Psoas muscle (tissue), 8 donors: Measurements from ENCODE around the gene CCDC47. TPM values are rescaled to one million over a fixed set of nuclear protein-coding genes. Genes with fewer than 3 reads are reported as not detected.

ENCODE experiments used
- ATAC-seq, 4 donors: fragments of 200-7000 bp; cut with Tn5 transposase; one replicate each; pipeline ENCODE4 v1.9.1; 2020; ENCODE audit warnings: moderate library complexity in 3 of 4, mild to moderate bottlenecking in 2 of 4
- DNase-seq, 2 donors: peaks; one replicate each; pipeline ENCODE4 v3.0.0-alpha.2; 2020
- H3K27ac ChIP-seq: fragments of 200-600 bp; one replicate; pipeline ENCODE4 v1.8.0; 2022
- H3K27me3 ChIP-seq, 3 donors: fragments of 200-600 bp in 1 of 3; one replicate each; pipeline versions ENCODE4 v1.6.1 to v1.8.0; 2013 to 2022; ENCODE audit warnings: low read length in 2 of 3, mild to moderate bottlenecking in 2 of 3, moderate library complexity in 1 of 3; ENCODE audit not compliant: insufficient read depth in 3 of 3
- H3K36me3 ChIP-seq, 2 donors: fragments of 200-600 bp in 1 of 2; one replicate each; pipeline versions ENCODE4 v1.6.1 to v1.8.0; 2013 to 2022; ENCODE audit warnings: low read depth in 1 of 2, mild to moderate bottlenecking in 1 of 2, moderate library complexity in 1 of 2; ENCODE audit not compliant: insufficient read depth in 1 of 2
- H3K4me1 ChIP-seq: fragments of 200-600 bp; one replicate; pipeline ENCODE4 v1.8.0; 2022
- H3K4me3 ChIP-seq: fragments of 200-600 bp; one replicate; pipeline ENCODE4 v1.8.0; 2022; ENCODE audit warnings: mild to moderate bottlenecking
- H3K9me3 ChIP-seq: fragments of 200-600 bp; one replicate; pipeline ENCODE4 v1.8.0; 2022
- CTCF ChIP-seq: fragments of 200-600 bp; IDR thresholded peaks from one replicate; pipeline ENCODE4 v1.8.0; 2022; ENCODE audit warnings: antibody characterized with exemption
- WGBS, 3 donors: extraction: QIAGEN DNeasy Blood & Tissue Kit; methylation state at CpG; one replicate each; pipeline versions ENCODE4 v1.1.6 to v1.1.7; 2013; 5-methylcytosine and 5-hydroxymethylcytosine counted together
- intact Hi-C, 2 donors: fragments of 100-400 bp; cut with DNase I; formaldehyde crosslinking; loops; one replicate each; pipeline versions ENCODE4 v1.11.0 to v1.14.2; 2022
- polyA plus RNA-seq, 3 donors: library from polyadenylated mRNA; stranded (reverse); fragments of 200-250 nt; gene quantifications; one replicate each; pipeline ENCODE4 v1.2.3, GENCODE V29; 2013
- total RNA-seq, 4 donors: library from RNA; stranded (reverse); fragmentation: NEBNext Ultra II Directional in 2 of 4; extraction: Animal tissue kit (Norgen Biotek cat#: 25700) in 2 of 4; gene quantifications; one replicate each; pipeline versions ENCODE4 v1.2.1 to v1.2.4, GENCODE V29; 2021 to 2023
- donor health status: healthy with polysubstance abuse.
- donor health status: DM: no; HTN: no; CAD: no; lungs with moderate emphysema.
- donor health status: Bipolar disorder and iron deficiency.
- donor health status: healthy.
- donor health status: DM: yes; HTN: yes; CAD: no.
- donor health status: DM: no; HTN: no; CAD: no.
- donor health status: DM: no; HTN: no; CAD: no.
- donor health status: DM: yes; HTN: yes; CAD: no.

CCDC47 gene
- total and polyA plus RNA-seq, 7 donors: 61.7 to 138 (median 119) TPM

DNA sequence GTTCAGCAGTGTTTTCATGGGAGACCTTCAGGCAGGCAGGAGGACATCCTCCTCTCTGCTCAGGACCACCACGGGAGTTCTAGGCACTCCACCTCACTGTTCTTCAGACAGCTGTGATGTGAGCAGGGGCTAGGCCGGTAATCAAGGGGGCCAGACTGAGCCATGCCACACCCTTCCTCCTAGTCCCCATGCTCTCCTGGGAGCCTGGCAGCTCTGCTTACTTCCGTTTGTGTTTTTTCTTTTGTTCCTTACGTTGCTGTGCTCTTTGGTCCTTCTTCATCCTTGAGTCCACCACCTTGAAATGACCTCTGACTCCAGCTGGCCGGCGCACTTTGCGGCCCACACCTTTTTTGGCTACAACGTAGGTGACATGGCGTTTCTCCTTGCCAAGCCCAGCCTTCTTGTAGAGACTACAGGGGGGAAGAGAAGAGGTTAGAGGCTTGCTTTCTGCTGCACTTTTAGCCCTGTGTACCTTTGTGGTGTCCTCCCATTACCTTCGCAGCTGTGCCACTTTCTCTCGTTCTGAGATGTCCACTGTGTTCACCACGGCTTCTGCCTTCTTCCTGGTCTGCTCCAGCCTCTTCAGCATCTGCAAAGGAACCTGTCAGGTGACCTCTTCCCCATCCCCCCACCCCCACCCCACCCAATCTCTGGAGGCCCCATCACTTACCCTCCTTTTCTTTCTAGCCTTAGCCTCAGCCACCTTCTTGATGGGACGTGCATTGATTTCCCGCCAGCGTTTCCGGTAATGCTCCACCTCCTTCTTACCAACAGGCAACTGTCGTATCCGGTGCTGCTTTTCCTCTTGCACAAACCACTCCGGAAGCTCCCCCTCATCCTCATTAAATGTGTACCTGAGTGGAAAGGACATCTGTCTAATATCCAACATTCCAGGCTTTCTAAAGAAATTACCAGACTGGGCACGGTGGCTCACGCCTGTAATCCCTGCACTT is 46.5 kb upstream of the CCDC47 start:
- Histone ChIP-seq H3K4me1 (peaks cover 6% of the 10 kb centered on the region), H3K4me3 (no peak overlapping the region), H3K27ac (no peak overlapping the region), H3K36me3 (peaks cover 25 to 100% of the 10 kb centered on the region in 2 donors), H3K27me3 (no peaks in the 10 kb centered on the region), H3K9me3 (no peaks in the 10 kb centered on the region)
- no peak for TF ChIP-seq CTCF
- intact Hi-C loops: loop anchor here (5.0 to 10.0 kb wide), 4 partner anchors 43 to 73 kb away; no protein-coding TSS in a partner anchor
- no peak for DNase-seq
- WGBS, 3 donors: 57 to 64% (median 58%) methylated on average over 21 of the region's 21 CpGs
- ATAC-seq: peak in 2 of 4 donors; percentile 6 to 13

DNA sequence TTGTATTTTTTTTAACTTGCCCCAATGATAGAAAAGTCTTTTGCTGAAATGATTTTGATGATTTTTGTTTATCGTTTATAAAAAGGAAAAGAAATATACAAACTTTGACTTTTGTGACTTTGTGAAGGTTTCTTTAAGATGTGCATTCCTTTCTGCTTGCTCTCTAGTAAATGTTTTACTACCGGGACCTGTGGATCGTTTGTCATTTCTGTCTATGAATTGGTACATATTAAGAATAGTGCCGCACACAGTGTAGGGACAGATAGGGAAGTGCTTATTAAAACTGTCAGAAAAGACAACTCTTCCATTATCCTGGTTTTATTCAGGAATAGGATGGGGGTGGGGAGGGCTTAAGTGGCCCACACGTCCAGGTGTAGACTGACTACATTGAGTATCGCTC is 45.7 kb upstream of the CCDC47 start:
- TF ChIP-seq CTCF: no peak
- Histone ChIP-seq H3K27ac (no peak overlapping the region), H3K36me3 (peaks cover 21 to 100% of the 10 kb centered on the region in 2 donors), H3K9me3 (no peaks in the 10 kb centered on the region), H3K4me1 (peaks cover 6% of the 10 kb centered on the region), H3K4me3 (no peak overlapping the region), H3K27me3 (no peaks in the 10 kb centered on the region)
- intact Hi-C loops: loop anchor here (5.0 to 10.0 kb wide), 3 partner anchors 57 to 72 kb away; no protein-coding TSS in a partner anchor
- ATAC-seq: no peak
- DNase-seq: no peak
- WGBS, 3 donors: 63 to 76% (median 67%) methylated on average over 6 of the region's 6 CpGs

DNA sequence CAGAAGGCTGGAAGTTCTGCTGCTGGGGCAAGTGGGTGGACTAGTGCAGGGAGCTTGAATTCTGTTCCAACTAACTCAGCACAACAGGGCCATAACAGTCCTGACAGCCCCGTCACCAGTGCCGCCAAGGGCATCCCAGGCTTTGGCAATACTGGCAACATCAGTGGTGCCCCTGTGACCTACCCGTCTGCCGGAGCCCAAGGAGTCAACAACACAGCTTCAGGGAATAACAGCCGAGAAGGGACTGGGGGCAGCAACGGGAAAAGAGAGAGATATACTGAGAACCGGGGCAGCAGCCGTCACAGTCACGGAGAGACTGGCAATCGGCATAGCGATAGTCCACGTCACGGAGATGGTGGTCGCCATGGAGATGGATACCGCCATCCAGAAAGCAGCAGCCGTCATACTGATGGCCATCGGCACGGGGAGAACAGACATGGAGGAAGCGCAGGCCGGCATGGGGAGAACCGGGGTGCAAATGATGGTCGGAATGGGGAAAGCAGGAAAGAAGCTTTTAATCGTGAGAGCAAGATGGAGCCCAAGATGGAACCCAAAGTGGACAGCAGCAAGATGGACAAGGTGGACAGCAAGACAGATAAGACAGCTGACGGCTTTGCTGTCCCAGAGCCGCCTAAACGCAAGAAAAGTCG is 44.5 kb upstream of the CCDC47 start:
- Histone ChIP-seq H3K27ac (no peak overlapping the region), H3K4me1 (peaks cover 5% of the 10 kb centered on the region), H3K4me3 (no peak overlapping the region), H3K9me3 (no peaks in the 10 kb centered on the region), H3K27me3 (no peaks in the 10 kb centered on the region), H3K36me3 (peaks cover 23 to 100% of the 10 kb centered on the region in 2 donors)
- 89 to 94% (median 91%) methylated on average over 27 of the region's 27 CpGs for WGBS, 3 donors
- intact Hi-C loops: loop anchor here (5.0 to 10.0 kb wide), 3 partner anchors 56 to 71 kb away; no protein-coding TSS in a partner anchor
- DNase-seq (no peak), ATAC-seq (no peak)
- TF ChIP-seq CTCF: no peak

GRCh38 chr17:63816669-63817068 is 43.3 kb upstream of the CCDC47 start:
- 90 to 93% (median 92%) methylated on average over 4 of the region's 4 CpGs for WGBS, 3 donors
- DNase-seq (no peak), ATAC-seq (no peak)
- no peak for TF ChIP-seq CTCF
- H3K9me3 ChIP-seq: no peaks in the 10 kb centered on the region
- no peak overlapping the region for H3K4me3 ChIP-seq
- no peaks in the 10 kb centered on the region for H3K27me3 ChIP-seq
- H3K4me1 ChIP-seq: no peaks in the 10 kb centered on the region
- peaks cover 29 to 100% of the 10 kb centered on the region in 2 donors for H3K36me3 ChIP-seq
- H3K27ac ChIP-seq: no peak overlapping the region
- intact Hi-C loops: loop anchor here (5.0 to 10.0 kb wide), 3 partner anchors 54 to 69 kb away; no protein-coding TSS in a partner anchor
